GM19397 (cell line): ENCODE data around the gene SHROOM3.

Source experiments
- ATAC-seq: cut with Tn5 transposase; IDR thresholded peaks from one replicate; pipeline ENCODE4 v1.9.1; 2021; ENCODE audit warnings: mild to moderate bottlenecking, moderate library complexity; ENCODE audit not compliant: unreplicated experiment

The SHROOM3 gene

DNA sequence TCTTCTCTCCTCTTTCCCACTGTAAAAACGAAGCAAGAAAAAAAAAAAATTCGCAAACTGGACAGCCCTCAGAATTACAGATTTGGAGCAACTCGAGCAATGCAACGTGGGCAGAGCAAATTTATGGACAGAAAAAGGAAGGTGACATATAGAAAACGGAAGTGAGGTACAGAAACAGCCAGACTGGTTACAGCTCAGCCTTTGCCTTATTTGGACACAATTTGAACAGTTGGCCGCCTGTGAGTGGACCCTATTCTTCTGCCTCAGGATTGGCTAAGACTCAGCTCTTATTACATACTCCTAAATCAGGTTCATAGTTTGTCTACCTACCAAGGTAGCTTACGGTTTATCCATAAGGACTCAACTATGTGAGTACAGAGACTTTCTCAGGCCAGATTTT, 364.1 kb downstream of the SHROOM3 start:
- no peak for ATAC-seq

DNA sequence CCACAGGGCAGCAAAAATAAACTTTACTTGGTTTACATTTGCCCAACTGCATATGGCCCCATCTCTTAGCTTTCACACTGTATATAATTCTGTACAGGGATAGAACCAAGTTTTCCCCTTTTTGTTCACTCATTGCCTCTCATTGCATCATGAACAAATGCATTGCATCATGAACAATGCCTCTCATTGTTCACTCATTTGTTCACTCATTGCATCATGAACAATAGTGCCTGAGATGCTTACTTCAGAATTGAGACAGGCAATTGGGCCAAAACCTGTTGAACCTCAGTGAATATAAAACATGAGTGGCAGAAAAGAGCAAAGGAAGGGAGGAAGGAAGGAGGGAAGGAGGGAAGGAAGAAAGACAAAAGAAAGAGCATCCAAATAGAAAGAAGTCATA, 364.7 kb downstream of the SHROOM3 start:
- ATAC-seq: no peak

- ATAC-seq: no peak
These were observed 365.9 kb downstream of the SHROOM3 start for GRCh38 chr4:76800902-76801301.

DNA sequence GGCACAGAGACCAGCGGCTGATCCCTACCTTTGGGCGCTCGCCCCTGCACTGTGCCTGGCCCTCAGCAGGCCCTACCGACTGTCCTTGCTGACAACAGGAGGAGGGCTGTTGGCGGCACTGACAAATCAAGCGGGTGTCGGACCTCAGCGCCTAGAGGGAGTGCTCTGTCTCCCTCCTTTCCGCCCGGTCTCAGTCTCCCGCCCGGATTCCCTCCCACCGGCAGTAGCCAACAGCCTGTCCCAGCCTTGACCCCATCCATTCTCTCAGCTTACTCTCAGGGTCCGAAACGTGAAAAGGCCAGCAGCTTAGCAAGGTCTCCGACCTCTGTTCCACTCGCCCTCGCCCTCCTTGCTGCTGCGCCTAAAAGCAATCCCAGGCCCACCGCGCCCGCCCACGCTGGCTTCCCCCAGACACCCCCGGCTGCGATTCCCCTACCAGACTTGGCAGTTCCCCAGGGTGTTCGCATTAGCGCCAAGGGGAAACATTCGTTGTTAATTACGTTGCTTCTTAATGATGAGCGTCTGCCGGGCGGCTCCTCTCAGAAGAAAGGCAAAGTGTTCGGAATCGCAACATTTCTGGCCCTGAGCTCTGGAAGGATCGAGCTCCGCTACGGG, 366.7 kb downstream of the SHROOM3 start:
- no peak for ATAC-seq

- ATAC-seq: no peak
These were observed 367.4 kb downstream of the SHROOM3 start for GRCh38 chr4:76802236-76803021.

DNA sequence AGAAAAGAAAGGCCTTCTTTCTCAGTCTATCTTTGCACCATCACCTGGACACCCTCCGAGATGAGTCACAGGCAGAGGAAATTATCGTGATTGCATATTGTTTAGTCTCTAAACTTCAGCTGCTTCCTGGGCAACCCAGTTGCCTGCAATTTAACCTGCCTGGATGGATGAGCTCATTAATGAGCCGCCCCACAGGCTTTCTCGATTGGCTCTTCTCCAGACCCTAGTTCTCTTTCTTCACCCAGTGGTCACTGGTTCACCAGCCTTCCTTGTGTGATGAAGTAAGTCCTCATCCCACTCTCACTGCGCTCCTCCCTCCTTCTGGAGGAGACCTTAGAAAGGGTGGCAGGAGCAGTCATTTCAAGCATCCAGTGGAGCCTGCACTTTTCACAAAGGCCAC, 368.5 kb downstream of the SHROOM3 start:
- no peak for ATAC-seq

DNA sequence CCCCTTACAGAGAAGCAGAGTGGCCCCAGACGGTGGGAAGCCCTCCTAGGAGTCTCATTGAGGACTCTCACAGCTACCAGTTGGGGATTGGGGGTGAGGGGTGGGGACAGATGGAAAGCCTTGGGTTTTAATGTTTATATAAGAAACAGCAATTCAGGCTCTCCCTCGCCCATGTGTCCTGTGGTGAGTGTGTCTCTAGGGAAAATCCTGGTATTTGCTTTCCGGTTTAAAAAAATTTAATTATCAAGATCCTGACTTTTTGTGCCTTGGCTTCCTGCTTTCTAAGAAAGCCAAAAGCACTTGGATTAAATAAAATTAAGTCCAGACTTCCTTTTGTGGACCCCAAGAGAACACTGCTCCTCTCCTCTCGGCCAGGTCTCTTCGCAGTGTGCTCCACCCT, 369.1 kb downstream of the SHROOM3 start:
- ATAC-seq: no peak

DNA sequence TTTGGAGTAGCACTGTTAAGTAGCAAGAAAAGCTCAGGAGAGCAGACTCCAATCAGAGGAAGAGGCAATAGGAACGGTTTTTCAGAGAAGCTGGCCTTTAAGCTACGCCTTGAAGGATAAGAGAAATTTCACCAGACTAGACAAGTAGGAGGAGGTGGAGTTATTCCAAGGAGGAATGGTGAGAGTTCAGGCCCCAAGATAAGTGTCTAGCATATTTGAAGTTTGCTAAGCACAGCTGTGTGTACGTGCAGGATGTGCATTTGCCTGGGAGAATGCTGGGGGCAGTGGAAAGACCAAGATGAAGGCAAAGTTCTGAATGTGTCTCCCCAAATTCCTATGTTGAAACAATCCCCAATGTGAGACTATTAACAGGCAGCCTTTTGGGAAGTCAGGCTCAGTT, 371.3 kb downstream of the SHROOM3 start:
- no peak for ATAC-seq

- ATAC-seq: no peak
These were observed 371.7 kb downstream of the SHROOM3 start for GRCh38 chr4:76806757-76807156.

GRCh38 chr4:76809594-76810305, 374.7 kb downstream of the SHROOM3 start:
- no peak for ATAC-seq

GRCh38 chr4:76811604-76812412, 376.8 kb downstream of the SHROOM3 start:
- no peak for ATAC-seq

GRCh38 chr4:76813070-76813469, 378.0 kb downstream of the SHROOM3 start:
- no peak for ATAC-seq

- no peak for ATAC-seq
These were observed 386.6 kb downstream of the SHROOM3 start for GRCh38 chr4:76821641-76822040.

DNA sequence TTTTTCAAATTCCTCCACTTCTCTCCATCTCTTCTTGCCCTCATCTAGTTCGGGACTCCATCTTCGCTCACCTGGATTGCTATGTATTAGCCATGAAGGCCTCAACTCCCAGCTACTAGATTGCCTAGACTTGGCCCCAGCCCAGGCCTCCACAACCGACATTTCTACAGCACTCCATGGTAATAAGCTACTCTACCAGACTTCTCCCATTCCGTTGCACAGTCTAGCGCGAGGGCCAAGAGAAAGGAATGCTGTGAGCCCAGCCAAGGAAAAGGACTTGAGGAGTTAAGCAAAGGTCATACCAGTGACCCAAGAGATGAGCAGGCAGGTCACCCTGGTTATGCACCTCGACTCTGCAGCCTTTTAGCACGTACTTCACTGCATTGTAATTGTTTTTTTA, 387.3 kb downstream of the SHROOM3 start:
- no peak for ATAC-seq

- no peak for ATAC-seq
These were observed 388.5 kb downstream of the SHROOM3 start for GRCh38 chr4:76823495-76823894.

DNA sequence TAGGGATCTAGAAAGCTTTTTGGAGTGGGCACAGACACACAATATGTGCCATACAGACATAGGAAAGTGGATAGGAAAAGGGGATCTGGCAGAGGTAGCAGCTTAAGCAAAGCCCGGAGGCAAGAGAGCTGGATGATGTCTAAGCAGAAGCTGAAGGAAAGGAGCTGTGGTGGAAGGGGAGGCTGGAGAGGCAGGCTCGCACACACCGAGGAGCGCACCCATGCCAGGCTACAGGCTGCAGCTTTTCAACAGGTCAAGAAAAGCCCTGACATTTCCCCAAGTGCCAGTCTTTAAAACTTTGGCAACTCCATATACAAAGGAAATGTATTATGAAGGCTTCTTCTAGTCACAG, 395.6 kb downstream of the SHROOM3 start:
- no peak for ATAC-seq

DNA sequence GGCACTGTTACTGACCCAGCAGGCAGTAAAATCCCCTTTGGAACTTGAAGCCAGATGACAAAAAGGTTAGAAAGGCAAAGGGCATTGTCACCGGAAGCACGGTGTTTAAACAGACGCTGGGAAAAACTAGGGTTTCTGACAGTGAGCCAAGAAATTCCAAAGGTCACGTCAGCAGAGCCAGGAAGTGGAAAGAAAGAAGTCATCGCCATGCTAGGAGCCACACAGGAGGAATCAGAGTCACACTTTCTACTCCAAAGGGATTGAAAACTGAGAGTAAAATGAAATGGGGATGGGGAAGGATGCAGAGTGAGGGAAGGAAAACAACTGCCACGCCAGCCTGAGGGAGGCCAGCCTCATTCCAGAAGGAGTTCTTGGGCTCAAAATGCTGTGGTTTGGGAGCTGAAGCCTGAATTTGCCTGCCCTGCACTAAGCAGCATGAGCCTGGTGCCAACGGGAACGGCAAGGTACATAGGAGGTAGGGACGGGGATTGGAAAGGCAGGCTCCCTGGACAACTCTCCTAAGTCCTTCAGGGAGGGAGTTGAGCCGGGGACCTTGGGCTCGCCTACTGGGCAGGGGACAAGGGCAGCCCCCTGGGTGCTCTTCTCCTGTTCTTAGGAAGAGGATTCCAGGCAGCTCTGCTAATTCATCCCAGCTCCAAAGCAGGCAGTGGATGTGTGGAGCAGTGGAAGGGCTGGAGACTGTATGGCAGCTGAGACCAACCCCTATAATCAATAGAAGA, 396.1 kb downstream of the SHROOM3 start:
- no peak for ATAC-seq

DNA sequence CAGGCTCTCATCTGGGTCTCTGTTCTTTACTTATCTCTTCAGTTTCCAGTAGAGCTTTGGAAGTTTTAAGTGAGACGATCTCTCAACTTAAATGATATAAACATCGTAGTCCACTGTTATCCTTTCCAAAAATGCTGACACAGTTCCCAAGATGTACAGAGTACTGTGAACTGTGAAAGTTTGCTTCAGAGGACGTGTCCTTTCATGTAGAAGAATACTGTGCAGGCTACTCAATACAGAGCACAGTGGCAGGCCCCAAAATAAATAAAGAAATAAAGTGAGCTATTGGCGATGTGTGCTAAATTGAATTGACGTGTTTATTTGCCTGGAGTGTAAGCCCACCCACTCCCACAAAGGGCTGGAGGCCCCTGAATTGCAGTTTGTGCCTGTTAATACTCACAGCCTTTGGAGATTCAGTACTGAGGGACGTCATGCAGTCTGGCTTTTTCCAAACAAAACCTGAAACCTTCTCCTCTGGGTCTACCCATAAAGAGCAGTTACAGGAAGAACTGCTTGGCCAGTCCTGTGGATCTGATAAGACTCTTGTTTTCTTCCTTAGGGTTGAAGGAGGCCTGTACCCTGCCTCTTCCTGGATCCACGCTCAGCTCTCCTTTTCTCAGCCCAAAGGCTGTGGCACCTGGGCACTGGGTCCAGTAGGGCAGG, 396.8 kb downstream of the SHROOM3 start:
- no peak for ATAC-seq
